Hematopoietic multipotent progenitor cell treated with erythropoietin and hydrocortisone succinate and interleukin-3 and kit ligand, for 8 days (in vitro differentiated cells): ENCODE measurements around the gene CCSAP.
"Not testable (repeated sequence)": the region's sequence is repeated elsewhere in the genome, so short reads cannot be mapped to it uniquely, and the experiment has no call there.

Experiments
- DNase-seq: peaks from one replicate; pipeline ENCODE4 v3.0.0-alpha.2; 2015

Gene CCSAP

DNA sequence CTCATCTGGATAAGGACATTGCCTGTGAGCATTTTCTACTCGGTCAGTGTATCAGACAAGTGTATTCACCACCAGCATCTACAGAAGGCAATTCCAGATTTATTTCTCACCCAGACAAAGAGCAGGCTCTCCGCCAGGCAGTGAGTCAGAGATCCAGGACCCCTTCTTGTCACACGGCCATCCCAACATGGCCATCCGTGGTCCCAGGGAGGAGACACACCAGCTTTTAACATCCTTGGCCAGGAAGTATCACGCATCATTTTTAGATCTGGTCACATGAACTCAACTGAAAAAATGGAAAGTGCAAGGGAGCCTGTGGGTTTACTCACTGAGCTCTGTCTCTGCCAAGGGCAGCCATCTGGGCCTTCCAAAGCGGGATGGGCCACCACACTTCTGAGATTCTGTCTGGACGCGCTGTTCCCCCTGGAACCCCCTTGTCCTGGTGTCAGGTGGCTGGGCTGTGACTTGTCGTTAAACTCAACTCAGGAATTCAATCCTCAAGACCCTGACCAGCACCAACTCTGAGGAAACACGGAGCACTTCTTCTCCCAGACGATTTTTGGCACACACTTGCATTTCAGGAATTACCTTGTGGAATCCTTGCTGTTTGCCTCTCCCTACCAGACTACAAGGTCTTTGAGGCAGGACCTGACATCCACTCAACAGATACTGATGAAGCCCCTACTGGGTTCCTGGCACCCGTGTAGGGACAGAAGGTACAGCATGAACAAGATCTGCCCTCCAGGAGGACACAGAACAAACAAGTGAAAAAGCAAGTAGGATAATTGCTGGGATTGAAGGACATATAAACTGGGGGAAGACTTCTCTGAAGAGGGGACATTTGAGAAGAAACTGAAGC is 21.6 kb upstream of the CCSAP start:
- no peak for DNase-seq

DNA sequence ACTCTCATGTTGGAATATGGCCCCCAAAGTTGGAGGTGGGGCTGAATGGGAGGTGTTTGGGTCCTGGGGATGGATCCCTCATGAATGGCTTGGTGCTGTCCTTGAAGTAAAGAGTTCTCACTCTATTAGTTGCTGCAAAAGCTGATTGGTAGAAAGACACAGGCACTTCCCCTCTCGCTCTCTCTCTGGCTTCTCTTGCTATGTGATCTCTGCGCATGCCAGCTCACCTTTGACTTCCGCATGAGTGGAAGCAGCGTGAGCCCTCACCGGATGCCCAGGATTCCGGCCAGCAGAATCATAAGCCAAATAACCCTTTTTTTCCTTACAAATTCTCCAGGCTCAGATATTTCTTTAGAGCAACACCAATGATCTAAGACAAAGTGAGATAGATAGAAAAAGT is 20.9 kb upstream of the CCSAP start:
- DNase-seq: no peak

DNA sequence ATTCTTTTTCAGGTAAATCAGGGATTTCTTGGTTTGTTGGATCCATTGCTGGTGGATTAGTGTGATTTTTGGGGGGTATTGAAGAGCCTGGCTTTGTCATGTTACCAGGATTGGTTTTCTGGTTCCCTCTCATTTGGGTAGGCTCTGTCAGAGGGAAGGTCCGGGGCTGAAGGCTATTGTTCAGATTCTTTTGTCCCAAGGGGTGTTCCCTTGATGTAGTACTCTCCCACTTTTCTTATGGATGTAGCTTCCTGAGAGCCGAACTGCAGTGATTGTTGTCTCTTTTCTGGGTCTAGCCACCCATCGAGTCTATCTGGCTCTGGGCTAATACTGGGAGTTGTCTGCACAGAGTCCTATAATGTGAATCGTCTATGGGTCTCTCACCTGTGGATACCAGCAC is 17.6 kb upstream of the CCSAP start:
- no peak for DNase-seq

DNA sequence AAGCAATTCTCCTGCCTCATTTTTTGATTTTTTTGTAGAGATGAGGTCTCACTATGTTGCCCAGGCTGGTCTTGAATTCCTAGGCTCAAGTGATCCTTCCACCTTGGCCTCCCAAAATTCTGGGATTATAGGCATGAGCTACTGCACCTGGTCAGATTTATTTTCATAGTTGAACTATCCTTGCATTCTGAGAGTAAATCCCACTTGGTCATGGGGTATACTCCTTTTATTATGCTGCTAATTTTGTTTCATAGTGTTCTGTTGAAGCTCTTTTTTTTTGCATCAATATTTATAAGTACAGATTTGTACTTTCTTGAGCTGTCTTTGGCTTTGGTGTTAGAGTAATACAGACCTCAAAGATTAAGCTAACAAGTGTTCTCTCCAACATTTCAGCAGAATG is 12.8 kb upstream of the CCSAP start:
- no peak for DNase-seq

DNA sequence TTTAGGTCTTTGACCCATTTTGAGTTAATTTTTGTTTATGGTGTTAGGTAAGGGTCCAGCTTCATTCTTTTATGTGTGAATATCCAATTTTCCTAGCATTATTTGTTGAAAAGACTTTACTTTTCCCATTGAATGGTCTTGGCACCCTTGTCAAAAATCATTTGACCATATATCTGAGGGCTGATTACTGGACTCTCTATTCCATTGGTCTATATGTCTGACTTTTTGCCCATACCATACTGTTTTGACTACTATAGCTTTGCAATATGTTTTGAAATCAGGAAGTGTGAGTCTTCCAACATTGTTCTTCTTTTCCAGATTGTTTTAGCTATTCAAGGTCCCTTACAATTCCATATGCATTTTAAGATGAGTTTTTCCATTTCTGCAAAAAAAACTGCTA is 11.4 kb upstream of the CCSAP start:
- no peak for DNase-seq

DNA sequence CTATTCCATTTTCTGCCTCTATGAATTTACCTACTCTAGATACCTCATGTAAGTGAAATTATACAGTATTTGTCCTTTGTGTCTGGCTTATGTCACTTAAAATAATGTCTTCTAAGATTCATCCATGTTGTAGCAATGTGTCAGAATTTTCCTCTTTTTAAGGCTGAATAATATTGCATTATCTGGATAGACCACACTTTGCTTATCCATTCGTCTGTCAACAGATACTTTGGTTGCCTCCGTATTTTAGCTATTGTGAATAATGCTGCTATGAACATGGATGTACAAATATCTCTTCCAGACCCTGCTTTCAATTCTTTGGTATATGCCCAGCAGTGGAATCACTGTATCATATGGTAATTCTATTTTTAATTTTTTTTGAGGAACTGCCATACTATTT is 10.1 kb upstream of the CCSAP start:
- DNase-seq: no peak

DNA sequence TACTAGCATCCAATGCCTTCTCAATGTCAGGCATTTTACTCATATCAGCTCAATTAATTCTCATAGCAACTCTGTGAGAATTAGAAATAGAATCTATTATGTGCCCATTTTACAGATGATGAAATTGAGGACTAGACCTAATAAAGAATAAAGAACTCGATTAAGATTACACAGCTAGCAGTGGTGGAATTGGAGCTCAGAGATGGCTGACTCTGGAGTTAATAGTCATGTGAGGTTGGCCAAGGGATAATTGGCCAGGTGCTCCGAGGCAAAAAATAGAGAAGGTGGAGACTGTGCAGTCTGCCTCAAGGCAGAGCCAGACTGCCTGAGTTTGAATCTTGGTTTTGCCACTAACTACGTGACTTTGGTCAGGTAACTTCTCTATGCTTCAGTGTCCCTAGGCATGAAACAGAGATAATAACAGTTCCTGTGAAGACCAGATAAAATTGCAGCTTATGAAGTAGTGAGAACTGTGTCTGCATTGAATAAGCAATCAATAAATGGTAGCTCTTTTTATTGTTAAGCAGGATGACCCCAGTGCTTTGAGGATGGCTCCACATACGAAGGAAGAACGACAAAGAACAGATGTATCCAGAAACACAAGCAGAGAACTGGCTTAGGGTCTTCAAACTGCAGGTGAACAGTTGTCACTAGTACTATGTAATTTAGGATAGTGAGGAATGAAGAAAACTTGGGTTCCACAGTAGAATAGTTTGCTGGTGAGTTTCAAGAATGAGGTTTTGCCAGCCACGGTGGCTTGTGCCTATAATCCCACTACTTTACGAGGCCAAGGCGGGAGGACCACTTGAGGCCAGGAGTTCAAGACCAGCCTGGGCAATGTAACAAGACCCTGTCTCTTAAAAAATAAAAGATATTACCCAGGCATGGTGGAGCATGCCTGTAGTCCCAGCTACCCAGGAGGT is 6.9 kb upstream of the CCSAP start:
- DNase-seq: no peak

DNA sequence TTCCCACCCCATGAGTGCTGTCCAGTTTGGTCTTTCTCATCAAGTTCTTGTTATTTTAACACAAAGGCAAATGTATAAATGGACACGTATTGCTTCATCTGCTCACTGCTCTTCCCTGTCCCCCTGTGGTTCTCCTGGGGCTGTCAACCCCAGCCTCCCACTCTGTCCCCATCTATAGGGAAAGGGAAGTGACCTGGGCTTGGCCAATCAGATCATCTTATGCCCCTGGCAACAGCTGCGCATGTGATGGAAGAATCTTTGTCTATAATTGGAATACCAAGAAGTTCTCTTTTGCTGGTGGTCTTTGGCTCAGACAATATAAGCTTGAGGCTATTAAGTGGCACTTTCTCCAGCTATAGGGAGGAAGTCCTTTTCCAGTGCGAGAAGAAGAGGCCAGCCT is 4.7 kb upstream of the CCSAP start:
- no peak for DNase-seq

DNA sequence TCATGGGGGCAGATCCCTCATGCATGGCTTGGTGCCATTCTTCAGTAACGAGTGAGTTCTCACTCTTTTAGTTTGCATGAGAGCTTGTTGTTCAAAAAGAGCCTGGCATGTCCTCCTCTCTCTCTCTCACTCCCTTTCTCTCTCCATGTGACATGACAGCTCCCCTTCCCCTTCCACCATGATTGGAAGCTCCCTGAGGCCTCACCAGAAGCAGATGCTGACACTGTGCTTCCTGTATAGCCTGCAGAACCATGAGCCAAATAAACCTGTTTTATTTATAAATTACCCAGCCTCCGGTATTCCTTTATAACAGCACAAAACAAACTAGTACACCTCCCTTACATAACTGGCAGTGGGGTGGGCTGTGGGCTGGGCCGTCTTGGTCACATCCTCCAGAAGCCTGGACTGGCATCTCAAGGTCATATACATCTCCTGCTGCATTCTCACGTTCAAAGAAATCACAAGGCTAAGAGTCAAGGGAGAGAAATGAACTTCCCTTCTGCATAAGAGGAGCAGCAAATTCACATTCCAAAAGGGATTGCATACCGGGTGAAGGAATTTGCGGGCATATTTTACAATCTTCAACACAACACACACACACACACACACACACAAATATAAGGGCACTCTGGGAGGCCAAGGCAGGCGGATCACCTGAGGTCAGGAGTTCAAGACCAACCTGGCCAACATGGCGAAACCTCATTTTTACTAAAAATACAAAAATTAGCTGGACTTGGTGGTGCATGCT is 2.3 kb upstream of the CCSAP start:
- no peak for DNase-seq

DNA sequence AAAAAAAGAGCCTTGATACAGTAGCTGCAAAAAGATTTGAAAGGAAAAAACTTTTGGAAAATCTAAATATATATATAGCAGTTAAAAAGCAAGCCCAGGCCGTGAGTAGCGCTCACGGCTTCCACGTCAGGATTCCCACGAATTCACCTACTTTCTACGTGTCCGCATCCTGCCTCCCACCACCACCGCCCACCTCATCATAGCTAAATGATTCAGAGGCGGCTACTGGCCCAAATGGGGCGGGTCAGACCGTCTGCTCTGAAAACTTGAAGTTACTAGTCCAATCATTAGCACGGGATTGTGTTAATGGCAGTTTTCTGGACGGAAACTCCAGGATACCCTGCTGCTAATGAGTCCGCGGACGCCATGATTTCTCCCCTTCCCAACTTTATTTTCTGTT is 1.3 kb upstream of the CCSAP start:
- no peak for DNase-seq

DNA sequence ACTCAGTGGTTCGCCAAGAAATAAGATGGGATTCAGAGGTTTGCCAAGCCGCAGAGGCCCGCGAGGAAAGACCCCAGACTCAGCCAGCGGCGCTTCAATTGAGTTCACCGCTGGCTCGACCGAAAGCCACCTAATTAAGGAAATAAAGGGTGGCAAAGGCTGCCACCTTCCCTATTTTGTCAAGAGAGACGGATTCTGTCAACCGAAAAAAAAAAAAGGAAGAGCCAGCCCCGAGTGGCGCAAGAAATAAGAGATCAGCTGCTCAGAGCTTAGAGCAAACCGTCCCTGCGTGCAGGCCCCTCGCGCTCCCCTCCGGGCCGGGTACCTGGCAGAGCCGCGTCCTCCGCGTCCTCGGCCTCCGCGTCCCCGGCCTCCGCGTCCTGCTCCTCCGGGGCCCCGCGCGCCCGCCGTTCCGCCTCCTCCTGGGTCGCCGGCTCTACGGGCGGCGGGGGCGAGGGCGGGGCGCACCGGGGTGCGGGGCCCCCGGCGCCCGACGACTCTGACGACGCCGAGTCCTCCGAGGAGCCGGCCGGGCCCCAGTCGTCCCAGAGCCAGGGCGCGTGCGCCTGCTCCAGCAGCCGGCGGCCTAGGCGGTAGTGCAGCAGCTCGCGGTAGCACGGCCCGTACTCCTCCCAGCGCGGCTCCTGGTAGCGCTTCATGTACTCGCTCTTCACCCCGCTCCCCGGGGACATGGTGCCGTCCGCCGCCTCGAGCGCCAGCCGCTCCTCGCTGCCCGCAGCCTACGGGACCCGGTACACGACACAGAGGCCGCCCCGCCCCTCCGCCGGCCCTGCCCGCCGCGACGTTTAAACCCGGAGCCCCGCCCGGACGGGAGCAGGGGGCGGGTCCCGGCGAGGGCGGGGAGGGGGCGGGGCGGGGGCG is 832 bp downstream of the CCSAP start:
- peak; percentile 74 for DNase-seq

DNA sequence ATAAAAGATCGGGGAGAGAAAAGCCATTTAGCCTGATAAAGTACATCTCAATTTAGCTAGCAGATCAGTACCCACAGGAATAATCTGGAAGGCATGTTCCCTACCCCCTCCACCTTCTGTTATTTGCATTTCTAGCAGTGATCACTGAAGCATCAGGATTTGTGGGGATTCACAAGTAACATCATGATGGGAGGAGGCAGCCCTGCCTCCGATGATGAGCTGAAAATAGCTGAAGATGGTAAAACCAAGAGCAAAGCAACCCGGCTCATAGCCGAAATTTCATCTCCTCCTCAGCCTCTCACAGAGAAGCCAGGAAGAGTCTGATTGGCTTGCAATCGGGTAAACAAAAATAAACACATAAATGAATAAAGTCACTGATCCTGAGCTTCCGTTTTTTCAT is 2.4 kb downstream of the CCSAP start:
- DNase-seq: no peak

DNA sequence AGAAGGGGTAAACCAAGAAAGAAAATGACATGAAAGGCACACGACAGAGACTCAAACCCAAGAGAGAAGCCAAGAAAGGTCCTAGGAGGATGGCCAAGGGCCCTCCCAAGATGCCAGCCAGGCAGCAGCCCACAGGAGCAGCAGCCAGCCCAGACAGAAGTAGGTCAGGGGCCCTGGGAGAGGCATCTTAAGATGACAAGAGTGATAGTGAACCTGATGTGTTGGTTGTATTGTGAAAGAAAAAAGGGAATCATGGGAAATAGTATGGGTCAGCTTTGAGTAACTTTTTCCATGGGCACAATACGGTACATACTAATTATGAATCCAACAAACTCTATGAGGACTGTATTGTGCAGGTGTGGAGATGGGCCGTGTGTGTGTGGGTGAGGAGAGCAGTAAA is 3.3 kb downstream of the CCSAP start:
- DNase-seq: no peak

DNA sequence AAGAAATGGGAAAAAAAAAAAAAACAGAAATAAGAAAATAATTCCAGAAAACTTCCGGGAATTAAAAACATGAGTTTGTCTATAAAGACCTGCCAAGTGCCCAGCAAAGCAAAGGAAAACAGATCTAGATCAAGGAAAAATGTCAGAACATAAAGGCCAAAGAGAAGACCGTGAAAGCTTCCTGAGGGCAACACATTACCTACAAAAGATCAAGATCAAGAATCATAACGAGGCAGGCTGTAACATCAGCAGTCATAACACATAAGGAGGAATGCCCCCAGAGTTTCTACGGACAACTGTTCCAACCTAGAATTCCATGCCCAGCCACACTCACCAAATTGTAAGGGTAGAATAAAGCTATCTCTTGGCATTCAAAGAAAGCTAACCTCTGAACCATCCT is 3.8 kb downstream of the CCSAP start:
- no peak for DNase-seq

DNA sequence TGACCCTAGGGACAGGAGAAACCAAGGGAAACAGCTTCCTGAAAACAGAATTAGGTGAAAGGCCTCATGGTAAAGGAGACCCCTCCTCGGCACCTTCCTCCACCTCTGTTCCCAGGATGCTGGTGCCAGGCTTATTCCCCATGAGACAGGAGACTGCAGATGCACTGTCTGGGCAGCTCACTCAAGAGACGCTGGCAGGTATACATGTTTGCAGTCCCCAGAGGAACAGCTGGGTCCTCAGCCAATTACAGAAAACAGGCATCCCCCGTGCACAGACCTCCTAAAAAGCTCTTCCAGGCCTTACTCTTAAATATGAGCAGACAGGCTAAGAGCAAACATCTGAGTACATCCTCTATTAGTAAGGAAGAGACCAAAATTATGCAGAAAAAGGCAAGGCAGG is 6.5 kb downstream of the CCSAP start:
- DNase-seq: no peak

DNA sequence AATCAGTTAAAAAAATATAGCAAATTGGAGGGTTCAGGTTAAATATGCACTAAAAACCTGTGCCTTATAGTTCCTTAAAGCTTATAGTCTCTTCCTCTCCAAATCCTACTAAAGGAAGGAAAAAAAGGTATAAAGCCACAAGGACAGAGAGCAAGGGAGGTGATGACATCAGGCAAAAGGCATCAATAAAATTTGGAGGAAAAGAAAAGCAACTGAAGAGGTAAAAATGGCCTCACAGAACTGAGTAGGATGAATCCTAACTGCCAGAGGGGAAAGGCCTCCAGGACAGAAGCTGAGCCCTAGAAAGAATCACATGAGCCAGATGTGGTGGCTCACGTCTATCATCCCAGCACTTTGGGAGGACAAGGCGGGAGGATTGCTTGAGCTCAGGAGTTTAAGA is 8.1 kb downstream of the CCSAP start:
- no peak for DNase-seq

DNA sequence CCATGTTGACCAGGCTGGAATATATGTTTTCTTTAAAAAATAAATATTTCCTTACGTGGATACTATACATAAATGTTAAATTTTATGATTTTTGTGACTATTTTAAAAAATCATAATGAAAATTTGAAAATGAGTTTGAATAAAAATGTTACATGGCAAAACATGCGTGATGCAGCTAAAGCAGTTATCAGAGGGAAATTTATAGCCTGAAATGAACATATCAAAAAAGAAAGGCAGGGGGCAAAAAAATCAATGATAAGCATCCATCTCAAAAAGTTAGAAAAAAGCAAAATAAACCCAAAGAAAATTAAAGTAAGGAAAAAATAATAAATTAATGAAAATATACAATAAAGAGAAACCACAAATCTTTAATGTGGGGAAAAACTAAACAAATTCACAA is 8.6 kb downstream of the CCSAP start:
- no peak for DNase-seq

DNA sequence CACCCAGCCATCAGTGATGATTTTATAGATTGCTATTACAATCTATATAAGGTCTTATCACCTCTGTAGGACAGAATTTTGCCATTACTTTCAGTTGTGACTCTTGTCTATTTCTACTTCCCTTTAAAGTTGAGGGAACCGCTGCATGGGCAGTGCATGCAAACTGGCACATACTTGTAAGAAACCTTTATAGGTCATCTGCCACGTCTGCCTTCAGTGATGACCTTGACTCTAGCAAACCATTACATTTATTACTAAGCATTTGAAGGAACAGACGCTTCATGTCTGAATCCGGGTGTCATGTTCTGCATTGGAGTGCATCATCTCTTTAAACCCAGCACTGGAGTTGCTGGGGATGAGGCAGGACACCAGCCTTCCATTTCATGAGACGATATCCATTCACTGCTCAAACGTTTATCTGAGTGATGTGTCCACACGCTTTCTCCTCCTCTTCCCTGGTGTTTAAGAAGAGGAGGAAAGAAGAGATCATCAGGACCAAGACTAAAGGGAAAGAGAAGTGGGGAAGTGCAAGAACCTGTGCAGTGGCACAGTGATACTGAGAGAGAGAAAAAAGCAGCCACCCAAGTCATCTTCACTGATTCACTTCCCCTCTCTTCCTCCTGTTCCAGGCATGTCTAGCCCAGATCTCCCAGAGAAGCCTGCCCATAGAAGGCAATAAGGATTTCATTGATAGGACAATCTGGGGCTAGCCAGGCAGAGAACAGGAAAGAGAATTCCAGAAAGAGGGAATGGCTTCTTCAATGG is 14.1 kb downstream of the CCSAP start:
- no peak for DNase-seq

DNA sequence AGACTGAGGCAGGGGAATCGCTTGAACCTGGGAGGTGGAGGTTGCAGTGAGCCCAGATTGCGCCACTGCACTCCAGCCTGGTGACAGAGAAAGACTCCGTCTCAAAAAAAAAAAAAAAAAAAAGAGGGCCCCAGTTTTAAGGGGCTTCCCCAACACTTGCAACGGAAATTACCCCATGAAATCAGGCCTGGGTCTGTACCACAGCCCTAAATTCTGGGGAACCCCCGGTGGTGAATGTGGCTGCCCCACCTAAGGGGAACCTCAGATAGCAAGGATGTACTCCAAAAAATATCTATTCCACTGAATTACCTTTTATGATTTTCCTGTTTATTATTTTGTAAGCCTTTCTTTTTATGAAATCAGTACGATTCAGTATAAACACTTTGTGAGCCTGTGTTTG is 15.1 kb downstream of the CCSAP start:
- DNase-seq: not testable (repeated sequence)

DNA sequence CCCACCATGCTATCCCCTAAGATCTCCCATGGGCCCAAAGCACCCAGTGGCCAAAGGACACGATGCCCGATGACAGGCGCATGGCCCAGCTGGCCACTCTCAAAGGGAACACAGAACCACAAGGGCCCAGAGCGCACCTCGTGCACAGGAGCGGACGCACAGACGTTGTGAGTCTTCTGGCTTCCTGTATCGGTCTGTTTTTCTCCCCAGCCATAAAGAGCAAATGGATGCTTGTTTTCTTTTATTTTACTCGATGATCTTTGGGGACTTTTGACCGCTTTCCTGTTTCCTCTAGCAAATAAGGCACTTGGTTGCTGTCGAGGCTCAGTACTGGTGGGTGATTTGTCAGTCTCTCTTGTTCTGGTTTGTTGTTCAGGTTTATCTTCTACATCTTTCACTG is 16.2 kb downstream of the CCSAP start:
- no peak for DNase-seq

DNA sequence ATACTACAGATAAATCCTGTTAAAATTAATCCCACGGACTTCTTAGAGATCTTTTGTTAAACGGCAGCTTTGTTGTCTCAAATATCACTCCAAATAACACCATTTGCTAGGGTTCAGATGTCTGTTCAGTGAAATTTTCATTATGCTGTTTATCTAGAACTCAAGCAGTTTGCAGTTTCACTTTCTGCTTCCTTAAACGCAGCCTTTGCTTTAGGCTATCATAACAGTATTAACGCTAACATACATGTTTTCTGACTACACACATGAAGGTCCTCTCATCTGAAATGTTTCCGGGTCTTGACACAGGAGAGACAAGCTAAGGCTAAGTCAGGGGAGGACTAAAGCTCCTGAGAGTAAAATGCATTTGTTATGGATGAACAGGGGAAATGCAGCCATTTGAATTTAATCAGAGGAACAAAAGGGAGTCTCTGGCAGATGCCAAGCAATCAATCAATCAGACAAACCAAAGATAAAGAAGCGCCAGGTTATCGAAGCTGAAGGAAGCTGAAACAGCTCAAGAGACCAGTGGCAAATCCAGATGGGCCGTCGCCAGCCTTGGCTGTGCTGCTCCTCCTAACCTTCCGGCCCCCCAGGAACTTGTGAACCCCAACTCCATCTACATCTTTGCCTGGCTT is 16.9 kb downstream of the CCSAP start:
- DNase-seq: no peak
